ENCODE data around the gene ADTRP. TPM values are rescaled to one million over a fixed set of nuclear protein-coding genes. Genes with fewer than 3 reads are reported as not detected.

The ADTRP gene
- total and polyA plus RNA-seq, 2 donors (not counting 1 experiment from before 2014, with no cell fraction given) = 0.23 to 1.7 TPM

GRCh38 chr6:11752360-11752759 is 26.2 kb downstream of the ADTRP start:
- Histone ChIP-seq H3K4me3 (replicated peaks in 1 of 4; ENCODE audit: control extremely low read depth in 1 of 4, insufficient read depth in 1 of 4, low read depth in 3 of 4, low read length in 4 of 4) (no peak overlapping the region), H3K27ac (ENCODE audit: insufficient read depth, low read length) (no peak overlapping the region), H3K4me2 (ENCODE audit: extremely low read depth, insufficient read depth, low read length) (no peak overlapping the region), H3K4me1 (ENCODE audit: control insufficient read depth, extremely low read depth, insufficient read depth, low read length) (no peaks in the 10 kb centered on the region), H3K79me2 (ENCODE audit: control insufficient read depth, insufficient read depth, low read length) (no peaks in the 10 kb centered on the region), H3K27me3 (ENCODE audit: control insufficient read depth, insufficient read depth, low read length) (no peaks in the 10 kb centered on the region), H3K9me3 (ENCODE audit: control insufficient read depth, insufficient read depth, low read depth, low read length) (no peaks in the 10 kb centered on the region), H3K9ac (ENCODE audit: insufficient read depth, low read length) (no peak overlapping the region), H2AFZ (ENCODE audit: low read length) (no peak overlapping the region), H4K20me1 (ENCODE audit: control insufficient read depth, extremely low read depth, insufficient read depth, low read length) (no peaks in the 10 kb centered on the region), H3K36me3 (ENCODE audit: control insufficient read depth, insufficient read depth, low read length) (no peaks in the 10 kb centered on the region)
- no peak for TF ChIP-seq CTCF (conservative IDR thresholded peaks at IDR 0.05 in 1 of 2, IDR thresholded peaks at IDR 0.05 in 1 of 2; ENCODE audit: low read depth in 1 of 2, low read length in 2 of 2)
- TF ChIP-seq EZH2 (IDR thresholded peaks at IDR 0.05; ENCODE audit: low read length, missing control alignments) = no peak
- no peak for DNase-seq (ENCODE audit: low read depth in 2 of 2)

GRCh38 chr6:11750682-11751081 is 27.9 kb downstream of the ADTRP start:
- H3K36me3 ChIP-seq (ENCODE audit: control insufficient read depth, insufficient read depth, low read length) = no peaks in the 10 kb centered on the region
- no peaks in the 10 kb centered on the region for H3K4me1 ChIP-seq (ENCODE audit: control insufficient read depth, extremely low read depth, insufficient read depth, low read length)
- no peak overlapping the region for H2AFZ ChIP-seq (ENCODE audit: low read length)
- H3K4me2 ChIP-seq (ENCODE audit: extremely low read depth, insufficient read depth, low read length) = no peak overlapping the region
- TF ChIP-seq EZH2 (IDR thresholded peaks at IDR 0.05; ENCODE audit: low read length, missing control alignments) (no peak), CTCF (conservative IDR thresholded peaks at IDR 0.05 in 1 of 2, IDR thresholded peaks at IDR 0.05 in 1 of 2; ENCODE audit: low read depth in 1 of 2, low read length in 2 of 2) (no peak)
- H3K79me2 ChIP-seq (ENCODE audit: control insufficient read depth, insufficient read depth, low read length) = no peaks in the 10 kb centered on the region
- DNase-seq (ENCODE audit: low read depth in 2 of 2) = peak in 1 of 2 donors; percentile 41
- H3K27ac ChIP-seq (ENCODE audit: insufficient read depth, low read length) = no peak overlapping the region
- H3K9ac ChIP-seq (ENCODE audit: insufficient read depth, low read length) = no peak overlapping the region
- H3K9me3 ChIP-seq (ENCODE audit: control insufficient read depth, insufficient read depth, low read depth, low read length) = no peaks in the 10 kb centered on the region
- H4K20me1 ChIP-seq (ENCODE audit: control insufficient read depth, extremely low read depth, insufficient read depth, low read length) = no peaks in the 10 kb centered on the region
- H3K4me3 ChIP-seq (replicated peaks in 1 of 4; ENCODE audit: control extremely low read depth in 1 of 4, insufficient read depth in 1 of 4, low read depth in 3 of 4, low read length in 4 of 4) = no peak overlapping the region
- H3K27me3 ChIP-seq (ENCODE audit: control insufficient read depth, insufficient read depth, low read length) = no peaks in the 10 kb centered on the region

- H4K20me1 ChIP-seq (ENCODE audit: control insufficient read depth, extremely low read depth, insufficient read depth, low read length) = no peaks in the 10 kb centered on the region
- no peak overlapping the region for H3K4me2 ChIP-seq (ENCODE audit: extremely low read depth, insufficient read depth, low read length)
- TF ChIP-seq EZH2 (IDR thresholded peaks at IDR 0.05; ENCODE audit: low read length, missing control alignments) = no peak
- TF ChIP-seq CTCF (conservative IDR thresholded peaks at IDR 0.05 in 1 of 2, IDR thresholded peaks at IDR 0.05 in 1 of 2; ENCODE audit: low read depth in 1 of 2, low read length in 2 of 2) = no peak
- H3K27ac ChIP-seq (ENCODE audit: insufficient read depth, low read length) = no peak overlapping the region
- no peaks in the 10 kb centered on the region for H3K4me1 ChIP-seq (ENCODE audit: control insufficient read depth, extremely low read depth, insufficient read depth, low read length)
- DNase-seq (ENCODE audit: low read depth in 2 of 2) = no peak
- H3K27me3 ChIP-seq (ENCODE audit: control insufficient read depth, insufficient read depth, low read length) = no peaks in the 10 kb centered on the region
- H2AFZ ChIP-seq (ENCODE audit: low read length) = no peak overlapping the region
- H3K36me3 ChIP-seq (ENCODE audit: control insufficient read depth, insufficient read depth, low read length) = no peaks in the 10 kb centered on the region
- no peaks in the 10 kb centered on the region for H3K79me2 ChIP-seq (ENCODE audit: control insufficient read depth, insufficient read depth, low read length)
- no peaks in the 10 kb centered on the region for H3K9me3 ChIP-seq (ENCODE audit: control insufficient read depth, insufficient read depth, low read depth, low read length)
- H3K4me3 ChIP-seq (replicated peaks in 1 of 4; ENCODE audit: control extremely low read depth in 1 of 4, insufficient read depth in 1 of 4, low read depth in 3 of 4, low read length in 4 of 4) = no peak overlapping the region
- H3K9ac ChIP-seq (ENCODE audit: insufficient read depth, low read length) = no peak overlapping the region
These were observed 29.9 kb downstream of the ADTRP start for GRCh38 chr6:11748591-11749210.
